ENCODE results near the gene HOXA2.

DNA sequence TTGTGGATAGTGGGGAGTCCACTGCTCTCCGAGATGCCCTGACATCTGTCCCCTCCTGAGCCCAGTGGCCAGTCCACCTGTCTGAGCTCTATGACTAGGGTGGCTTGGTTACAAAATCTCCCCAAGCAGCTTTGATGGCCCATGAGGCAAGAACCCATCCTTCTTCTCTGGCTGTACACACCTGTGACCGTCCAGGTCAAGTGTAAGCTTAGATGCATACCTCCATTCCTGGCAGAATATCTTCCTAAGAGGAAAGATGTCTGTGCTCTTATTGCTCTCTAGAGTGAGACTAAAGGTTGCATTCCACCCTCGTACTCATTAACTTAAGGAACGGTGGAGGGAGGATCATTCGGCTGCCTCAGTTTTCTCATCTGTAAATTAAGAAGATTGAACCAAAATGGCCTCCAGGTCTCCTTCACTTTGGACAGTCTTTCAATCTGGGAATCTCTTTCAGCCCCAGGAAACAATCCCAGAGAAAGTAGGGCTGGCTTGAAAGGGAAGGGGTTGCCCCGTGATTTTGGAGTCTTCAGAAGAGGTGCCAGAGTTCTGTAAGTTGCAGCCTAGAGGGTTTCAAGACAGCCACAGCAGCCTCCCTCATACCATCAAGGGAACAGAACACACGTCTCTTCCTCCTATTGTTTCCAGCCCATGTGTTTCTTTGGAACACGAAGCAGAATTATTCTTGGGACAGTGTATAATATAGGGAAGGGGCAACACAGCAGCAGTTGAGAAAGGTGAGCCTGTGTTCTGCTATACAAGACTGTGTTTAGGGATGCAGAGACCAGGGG is 22.6 kb upstream of the HOXA2 start:
- TF ChIP-seq CBX8 (IDR thresholded peaks at IDR 0.05; ENCODE audit: borderline replicate concordance, low read depth, low read length) (no peak), RFX5 (IDR thresholded peaks at IDR 0.05; ENCODE audit: borderline replicate concordance, low read depth, low read length) (no peak), RAD21 (IDR thresholded peaks at IDR 0.05 in 1 of 2, conservative IDR thresholded peaks at IDR 0.05 in 1 of 2; ENCODE audit: low read depth in 2 of 2, low read length in 2 of 2) (no peak), CTCF (IDR thresholded peaks at IDR 0.05; ENCODE audit: control extremely low read depth in 1 of 3, insufficient read depth in 1 of 3, low read depth in 1 of 3, low read length in 3 of 3) (no peak), MAFK (IDR thresholded peaks at IDR 0.05; ENCODE audit: low read depth, low read length) (no peak), POLR2A (IDR thresholded peaks at IDR 0.05; ENCODE audit: control extremely low read depth in 1 of 2, low read depth in 2 of 2, low read length in 2 of 2) (no peak), POLR2AphosphoS5 (IDR thresholded peaks at IDR 0.05; ENCODE audit: low read depth, low read length) (no peak), EP300 (IDR thresholded peaks at IDR 0.05; ENCODE audit: borderline replicate concordance in 1 of 2, low read depth in 2 of 2, low read length in 2 of 2) (no peak)
